GM18511 (cell line): Measurements from ENCODE around the gene CAMK1.
A peak's percentile ranks its signal among the peaks of the same experiment; 100 is the strongest.

ENCODE experiments used
- ATAC-seq: cut with Tn5 transposase; IDR thresholded peaks from one replicate; pipeline ENCODE4 v1.9.1; 2021; ENCODE audit warnings: mild to moderate bottlenecking, moderate library complexity; ENCODE audit not compliant: unreplicated experiment

CAMK1 gene

GRCh38 chr3:9769426-9770275 lies at the start of gene CAMK1:
CAMK1 (minus strand) TSS chr3:9769947; CDS start chr3:9767749, 2,198 bp downstream.
- ATAC-seq, result peak; percentile 63

- ATAC-seq, result no peak
Observed at GRCh38 chr3:9818666-9819335, 49.1 kb upstream of the CAMK1 start.

- no peak for ATAC-seq
Observed at GRCh38 chr3:9817436-9817835, 47.7 kb upstream of the CAMK1 start.

GRCh38 chr3:9815986-9816385 lies 46.2 kb upstream of the CAMK1 start:
- no peak for ATAC-seq

- ATAC-seq, result no peak
Observed at GRCh38 chr3:9812870-9813483, 43.2 kb upstream of the CAMK1 start.

GRCh38 chr3:9810846-9811245 lies 41.1 kb upstream of the CAMK1 start:
- ATAC-seq, result no peak

- no peak for ATAC-seq
Observed at GRCh38 chr3:9810433-9810770, 40.7 kb upstream of the CAMK1 start.

- peak; percentile 53 for ATAC-seq
Observed at GRCh38 chr3:9809615-9810432, 40.1 kb upstream of the CAMK1 start, which contains the start of gene TTLL3. TTLL3 (plus strand) TSS chr3:9810262; CDS start chr3:9810662, 400 bp downstream.

GRCh38 chr3:9809239-9809614 lies 39.5 kb upstream of the CAMK1 start:
- ATAC-seq, result peak; percentile 25

GRCh38 chr3:9808345-9809037 lies 38.7 kb upstream of the CAMK1 start:
- peak; percentile 60 for ATAC-seq

GRCh38 chr3:9807981-9808344 lies 38.2 kb upstream of the CAMK1 start:
- ATAC-seq, result no peak

- ATAC-seq, result no peak
Observed at GRCh38 chr3:9806688-9807589, 37.2 kb upstream of the CAMK1 start.

GRCh38 chr3:9806137-9806536 lies 36.4 kb upstream of the CAMK1 start:
- ATAC-seq, result no peak

GRCh38 chr3:9804996-9805395 lies 35.2 kb upstream of the CAMK1 start:
- ATAC-seq, result no peak

GRCh38 chr3:9803494-9803893 lies 33.7 kb upstream of the CAMK1 start:
- ATAC-seq, result no peak

GRCh38 chr3:9800529-9800928 lies 30.8 kb upstream of the CAMK1 start:
- no peak for ATAC-seq

- no peak for ATAC-seq
Observed at GRCh38 chr3:9797196-9797945, 27.6 kb upstream of the CAMK1 start.

GRCh38 chr3:9795207-9795606 lies 25.5 kb upstream of the CAMK1 start:
- no peak for ATAC-seq

- ATAC-seq, result no peak
Observed at GRCh38 chr3:9794400-9794799, 24.7 kb upstream of the CAMK1 start.
